SK-N-SH treated with all-trans-retinoic acid at 6 μM for 48 hours (cell line): Measurements from ENCODE around the gene PLD1.

ENCODE experiments used
- ATAC-seq: fragments of 200-7000 bp; cut with Tn5 transposase; 3 replicates; pipeline ENCODE4 v1.9.1; 2020; ENCODE audit warnings: mild to moderate bottlenecking, moderate library complexity
- ARNTL ChIP-seq: fragments of 450-650 bp; formaldehyde crosslinking; IDR thresholded peaks from 2 replicates; pipeline ENCODE4 v1.5.0; 2020; ENCODE audit warnings: low read depth, mild to moderate bottlenecking, moderate library complexity, borderline replicate concordance
- BACH2 ChIP-seq: fragments of 250-450 bp; sonication (Bioruptor Pico); IDR thresholded peaks from 2 replicates; pipeline ENCODE4 v1.9.0; 2021; ENCODE audit warnings: mild to moderate bottlenecking, borderline replicate concordance
- CSDC2 ChIP-seq: fragments of 250-450 bp; sonication (Bioruptor Pico); IDR thresholded peaks from 2 replicates; pipeline ENCODE4 v1.5.0; 2020; ENCODE audit warnings: mild to moderate bottlenecking, moderate library complexity
- ESRRG ChIP-seq: fragments of 250-450 bp; sonication (Bioruptor Pico); IDR thresholded peaks from 2 replicates; pipeline ENCODE4 v1.6.1; 2021; ENCODE audit warnings: mild to moderate bottlenecking
- GLIS3 ChIP-seq: fragments of 250-450 bp; sonication (Bioruptor Pico); IDR thresholded peaks from 2 replicates; pipeline ENCODE4 v1.5.0; 2020; ENCODE audit warnings: mild to moderate bottlenecking, moderate library complexity
- ISL1 ChIP-seq: fragments of 250-450 bp; sonication (Bioruptor Pico); IDR thresholded peaks from 2 replicates; pipeline ENCODE4 v2.1.2; 2022; ENCODE audit warnings: mild to moderate bottlenecking, moderate library complexity
- OSR1 ChIP-seq: fragments of 250-450 bp; sonication (Bioruptor Pico); IDR thresholded peaks from 2 replicates; pipeline ENCODE4 v1.8.0; 2022; ENCODE audit warnings: moderate library complexity, mild to moderate bottlenecking, inconsistent platforms
- PPARA ChIP-seq: fragments of 250-450 bp; sonication (Bioruptor Pico); IDR thresholded peaks from 2 replicates; pipeline ENCODE4 v1.5.0; 2020; ENCODE audit warnings: mild to moderate bottlenecking, borderline replicate concordance
- RARB ChIP-seq: fragments of 250-450 bp; sonication (Bioruptor Pico); IDR thresholded peaks from 2 replicates; pipeline ENCODE4 v1.8.0; 2021; ENCODE audit warnings: mild to moderate bottlenecking, moderate library complexity
- SNAI2 ChIP-seq: fragments of 250-450 bp; sonication (Bioruptor Pico); IDR thresholded peaks from 2 replicates; pipeline ENCODE4 v1.5.0; 2020; ENCODE audit warnings: mild to moderate bottlenecking, moderate library complexity
- TCF4 ChIP-seq: fragments of 250-450 bp; sonication (Bioruptor Pico); IDR thresholded peaks from 2 replicates; pipeline ENCODE4 v1.8.0; 2021; ENCODE audit warnings: mild to moderate bottlenecking, moderate library complexity, borderline replicate concordance
- TOX ChIP-seq: fragments of 250-450 bp; sonication (Bioruptor Pico); IDR thresholded peaks from 2 replicates; pipeline ENCODE4 v1.8.0; 2021; ENCODE audit warnings: mild to moderate bottlenecking, moderate library complexity, borderline replicate concordance
- ZC3H10 ChIP-seq: fragments of 250-450 bp; sonication (Bioruptor Pico); IDR thresholded peaks from 2 replicates; pipeline ENCODE4 v1.5.1; 2021; ENCODE audit warnings: mild to moderate bottlenecking, moderate library complexity
- ZFP3 ChIP-seq: fragments of 250-450 bp; sonication (Bioruptor Pico); IDR thresholded peaks from 2 replicates; pipeline ENCODE4 v1.5.0; 2020; ENCODE audit warnings: mild to moderate bottlenecking, moderate library complexity
- ZFP30 ChIP-seq: fragments of 450-650 bp; formaldehyde crosslinking; IDR thresholded peaks from 2 replicates; pipeline ENCODE4 v1.5.0; 2022; ENCODE audit warnings: mild to moderate bottlenecking, moderate library complexity
- ZNF565 ChIP-seq: fragments of 450-650 bp; formaldehyde crosslinking; conservative IDR thresholded peaks from 2 replicates; pipeline ENCODE4 v1.5.0; 2020; ENCODE audit warnings: low read depth, mild to moderate bottlenecking, moderate library complexity
- ZNF70 ChIP-seq: fragments of 450-650 bp; formaldehyde crosslinking; IDR thresholded peaks from 2 replicates; pipeline ENCODE4 v1.5.0; 2020; ENCODE audit warnings: mild to moderate bottlenecking, moderate library complexity
- ZNF8 ChIP-seq: fragments of 450-650 bp; formaldehyde crosslinking; IDR thresholded peaks from 2 replicates; pipeline ENCODE4 v1.5.0; 2020; ENCODE audit warnings: mild to moderate bottlenecking, moderate library complexity
- TF ChIP-seq, protein P1 (sequence below): fragments of 250-450 bp; sonication (Bioruptor Pico); IDR thresholded peaks from 2 replicates; pipeline ENCODE4 v1.8.0; 2021; ENCODE audit warnings: low read depth, mild to moderate bottlenecking, moderate library complexity, borderline replicate concordance
- TF ChIP-seq, protein P2 (sequence below): fragments of 250-450 bp; sonication (Bioruptor Pico); IDR thresholded peaks from 2 replicates; pipeline ENCODE4 v1.5.0; 2020; ENCODE audit warnings: mild to moderate bottlenecking, moderate library complexity
- TF ChIP-seq, protein P3 (sequence below): fragments of 250-450 bp; sonication (Bioruptor Pico); IDR thresholded peaks from 2 replicates; pipeline ENCODE4 v1.5.1; 2020; ENCODE audit warnings: low read depth, mild to moderate bottlenecking, moderate library complexity
- TF ChIP-seq, protein P4 (sequence below): fragments of 250-450 bp; sonication (Bioruptor Pico); IDR thresholded peaks from 2 replicates; pipeline ENCODE4 v1.8.0; 2020; ENCODE audit warnings: mild to moderate bottlenecking, moderate library complexity, borderline replicate concordance

The PLD1 gene

DNA sequence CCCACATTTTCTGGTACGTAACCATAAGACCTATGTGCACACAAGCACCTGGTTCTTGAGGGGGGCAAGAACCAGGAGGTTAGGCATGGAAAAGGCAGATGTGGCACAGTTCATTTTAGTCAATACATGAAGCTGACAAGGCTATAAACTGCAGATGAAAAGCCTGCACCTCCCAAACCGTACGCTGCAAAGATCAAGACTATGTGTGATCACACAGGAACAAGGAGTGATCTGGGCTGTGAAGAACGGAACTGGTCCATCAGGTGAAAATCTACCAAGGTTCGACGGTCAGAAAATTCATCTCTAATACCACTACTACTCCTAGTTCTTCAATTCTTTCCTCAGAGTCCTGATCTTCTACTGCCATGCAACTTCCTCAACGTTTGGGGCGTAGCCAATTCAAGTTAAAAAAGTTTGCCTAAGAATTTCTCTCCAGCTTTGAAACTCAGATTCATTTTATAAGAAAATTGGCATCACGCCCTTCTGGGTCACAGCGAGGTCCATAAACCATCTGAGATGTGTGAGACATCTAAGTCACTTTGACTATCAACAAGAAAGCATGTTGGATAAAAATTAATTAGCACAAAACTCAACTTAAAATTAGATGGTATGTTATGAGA, 41.9 kb downstream of the PLD1 start:
- TF ChIP-seq ZFP30 (CRISPR knock-in tag) (no peak), ARNTL (CRISPR knock-in tag) (no peak), TCF4 (CRISPR knock-in tag) (no peak), BACH2 (no peak), GLIS3 (CRISPR knock-in tag) (no peak), CSDC2 (CRISPR knock-in tag) (no peak), PPARA (CRISPR knock-in tag) (no peak), ZNF565 (CRISPR knock-in tag) (no peak), OSR1 (CRISPR knock-in tag) (no peak), RARB (CRISPR knock-in tag) (no peak), ZNF8 (CRISPR knock-in tag) (no peak), TOX (CRISPR knock-in tag) (no peak), ESRRG (no peak), ISL1 (CRISPR knock-in tag) (no peak), ZNF70 (no peak)
- TF ChIP-seq, protein P1, sequence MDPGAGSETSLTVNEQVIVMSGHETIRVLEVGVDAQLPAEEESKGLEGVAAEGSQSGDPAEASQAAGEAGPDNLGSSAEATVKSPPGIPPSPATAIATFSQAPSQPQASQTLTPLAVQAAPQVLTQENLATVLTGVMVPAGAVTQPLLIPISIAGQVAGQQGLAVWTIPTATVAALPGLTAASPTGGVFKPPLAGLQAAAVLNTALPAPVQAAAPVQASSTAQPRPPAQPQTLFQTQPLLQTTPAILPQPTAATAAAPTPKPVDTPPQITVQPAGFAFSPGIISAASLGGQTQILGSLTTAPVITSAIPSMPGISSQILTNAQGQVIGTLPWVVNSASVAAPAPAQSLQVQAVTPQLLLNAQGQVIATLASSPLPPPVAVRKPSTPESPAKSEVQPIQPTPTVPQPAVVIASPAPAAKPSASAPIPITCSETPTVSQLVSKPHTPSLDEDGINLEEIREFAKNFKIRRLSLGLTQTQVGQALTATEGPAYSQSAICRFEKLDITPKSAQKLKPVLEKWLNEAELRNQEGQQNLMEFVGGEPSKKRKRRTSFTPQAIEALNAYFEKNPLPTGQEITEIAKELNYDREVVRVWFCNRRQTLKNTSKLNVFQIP (CRISPR knock-in tag): no peak
- TF ChIP-seq, protein P2, sequence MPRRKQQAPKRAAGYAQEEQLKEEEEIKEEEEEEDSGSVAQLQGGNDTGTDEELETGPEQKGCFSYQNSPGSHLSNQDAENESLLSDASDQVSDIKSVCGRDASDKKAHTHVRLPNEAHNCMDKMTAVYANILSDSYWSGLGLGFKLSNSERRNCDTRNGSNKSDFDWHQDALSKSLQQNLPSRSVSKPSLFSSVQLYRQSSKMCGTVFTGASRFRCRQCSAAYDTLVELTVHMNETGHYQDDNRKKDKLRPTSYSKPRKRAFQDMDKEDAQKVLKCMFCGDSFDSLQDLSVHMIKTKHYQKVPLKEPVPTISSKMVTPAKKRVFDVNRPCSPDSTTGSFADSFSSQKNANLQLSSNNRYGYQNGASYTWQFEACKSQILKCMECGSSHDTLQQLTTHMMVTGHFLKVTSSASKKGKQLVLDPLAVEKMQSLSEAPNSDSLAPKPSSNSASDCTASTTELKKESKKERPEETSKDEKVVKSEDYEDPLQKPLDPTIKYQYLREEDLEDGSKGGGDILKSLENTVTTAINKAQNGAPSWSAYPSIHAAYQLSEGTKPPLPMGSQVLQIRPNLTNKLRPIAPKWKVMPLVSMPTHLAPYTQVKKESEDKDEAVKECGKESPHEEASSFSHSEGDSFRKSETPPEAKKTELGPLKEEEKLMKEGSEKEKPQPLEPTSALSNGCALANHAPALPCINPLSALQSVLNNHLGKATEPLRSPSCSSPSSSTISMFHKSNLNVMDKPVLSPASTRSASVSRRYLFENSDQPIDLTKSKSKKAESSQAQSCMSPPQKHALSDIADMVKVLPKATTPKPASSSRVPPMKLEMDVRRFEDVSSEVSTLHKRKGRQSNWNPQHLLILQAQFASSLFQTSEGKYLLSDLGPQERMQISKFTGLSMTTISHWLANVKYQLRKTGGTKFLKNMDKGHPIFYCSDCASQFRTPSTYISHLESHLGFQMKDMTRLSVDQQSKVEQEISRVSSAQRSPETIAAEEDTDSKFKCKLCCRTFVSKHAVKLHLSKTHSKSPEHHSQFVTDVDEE: no peak
- TF ChIP-seq, protein P3, sequence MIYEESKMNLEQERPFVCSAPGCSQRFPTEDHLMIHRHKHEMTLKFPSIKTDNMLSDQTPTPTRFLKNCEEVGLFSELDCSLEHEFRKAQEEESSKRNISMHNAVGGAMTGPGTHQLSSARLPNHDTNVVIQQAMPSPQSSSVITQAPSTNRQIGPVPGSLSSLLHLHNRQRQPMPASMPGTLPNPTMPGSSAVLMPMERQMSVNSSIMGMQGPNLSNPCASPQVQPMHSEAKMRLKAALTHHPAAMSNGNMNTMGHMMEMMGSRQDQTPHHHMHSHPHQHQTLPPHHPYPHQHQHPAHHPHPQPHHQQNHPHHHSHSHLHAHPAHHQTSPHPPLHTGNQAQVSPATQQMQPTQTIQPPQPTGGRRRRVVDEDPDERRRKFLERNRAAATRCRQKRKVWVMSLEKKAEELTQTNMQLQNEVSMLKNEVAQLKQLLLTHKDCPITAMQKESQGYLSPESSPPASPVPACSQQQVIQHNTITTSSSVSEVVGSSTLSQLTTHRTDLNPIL (CRISPR knock-in tag): no peak
- ATAC-seq: no peak

DNA sequence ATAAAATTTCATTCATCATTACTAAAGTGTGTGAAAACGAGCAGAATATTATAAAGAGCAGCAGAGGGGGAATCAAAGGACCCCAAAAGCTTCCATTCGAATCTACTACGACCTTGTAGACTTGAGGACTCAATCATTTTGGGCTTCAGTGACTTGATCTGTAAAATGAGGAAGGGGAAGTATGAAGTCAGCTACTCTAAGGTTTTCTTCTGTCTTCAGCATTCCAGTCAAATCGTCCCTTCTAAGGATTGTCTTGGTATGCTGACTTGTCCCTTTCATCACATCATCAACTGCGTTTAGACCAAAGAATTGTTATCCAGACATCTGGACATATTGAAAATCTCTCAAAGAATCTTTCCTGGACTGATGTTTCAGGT, 44.8 kb downstream of the PLD1 start:
- TF ChIP-seq ZC3H10 (CRISPR knock-in tag) (no peak), SNAI2 (CRISPR knock-in tag) (no peak), ZFP3 (CRISPR knock-in tag) (no peak), ZNF8 (CRISPR knock-in tag) (no peak), ESRRG (no peak), ARNTL (CRISPR knock-in tag) (no peak), TCF4 (CRISPR knock-in tag) (no peak), GLIS3 (CRISPR knock-in tag) (no peak), ISL1 (CRISPR knock-in tag) (no peak), BACH2 (no peak), ZNF565 (CRISPR knock-in tag) (no peak), ZNF70 (no peak), PPARA (CRISPR knock-in tag) (no peak)
- TF ChIP-seq, protein P3 (CRISPR knock-in tag): no peak
- TF ChIP-seq, protein P1 (CRISPR knock-in tag): no peak
- TF ChIP-seq, protein P2: no peak
- TF ChIP-seq, protein P4, sequence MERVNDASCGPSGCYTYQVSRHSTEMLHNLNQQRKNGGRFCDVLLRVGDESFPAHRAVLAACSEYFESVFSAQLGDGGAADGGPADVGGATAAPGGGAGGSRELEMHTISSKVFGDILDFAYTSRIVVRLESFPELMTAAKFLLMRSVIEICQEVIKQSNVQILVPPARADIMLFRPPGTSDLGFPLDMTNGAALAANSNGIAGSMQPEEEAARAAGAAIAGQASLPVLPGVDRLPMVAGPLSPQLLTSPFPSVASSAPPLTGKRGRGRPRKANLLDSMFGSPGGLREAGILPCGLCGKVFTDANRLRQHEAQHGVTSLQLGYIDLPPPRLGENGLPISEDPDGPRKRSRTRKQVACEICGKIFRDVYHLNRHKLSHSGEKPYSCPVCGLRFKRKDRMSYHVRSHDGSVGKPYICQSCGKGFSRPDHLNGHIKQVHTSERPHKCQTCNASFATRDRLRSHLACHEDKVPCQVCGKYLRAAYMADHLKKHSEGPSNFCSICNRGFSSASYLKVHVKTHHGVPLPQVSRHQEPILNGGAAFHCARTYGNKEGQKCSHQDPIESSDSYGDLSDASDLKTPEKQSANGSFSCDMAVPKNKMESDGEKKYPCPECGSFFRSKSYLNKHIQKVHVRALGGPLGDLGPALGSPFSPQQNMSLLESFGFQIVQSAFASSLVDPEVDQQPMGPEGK (CRISPR knock-in tag): no peak
- ATAC-seq: no peak
